GM23338 (cell line): ENCODE data around the gene TMEM165. TPM values are rescaled to one million over a fixed set of nuclear protein-coding genes. Genes with fewer than 3 reads are reported as not detected.

ENCODE experiments used
- ATAC-seq: fragments of 200-7000 bp; cut with Tn5 transposase; 3 replicates; pipeline ENCODE4 v1.9.1; 2020
- DNase-seq: peaks from one replicate; pipeline ENCODE4 v3.0.0-alpha.2; 2015; ENCODE audit warnings: low spot score
- H2AFZ ChIP-seq: fragments of 200-600 bp; sonication (generic); 2 replicates; pipeline ENCODE4 v1.8.0; 2016; ENCODE audit warnings: antibody characterized with exemption, mild to moderate bottlenecking, moderate library complexity
- H3F3A ChIP-seq: fragments of 200-600 bp; sonication (generic); replicated peaks from 2 replicates; pipeline ENCODE4 v1.8.0; 2017; ENCODE audit warnings: antibody characterized with exemption, mixed run types, low read depth
- H3K27ac ChIP-seq: fragments of 200-600 bp; sonication (generic); 2 replicates; pipeline ENCODE4 v1.6.1; 2016; ENCODE audit warnings: low read depth
- H3K27me3 ChIP-seq: fragments of 200-600 bp; sonication (generic); 2 replicates; pipeline ENCODE4 v1.8.0; 2016; ENCODE audit warnings: mild to moderate bottlenecking, mixed run types, moderate library complexity; ENCODE audit not compliant: insufficient read depth
- H3K36me3 ChIP-seq: fragments of 200-600 bp; sonication (generic); 2 replicates; pipeline ENCODE4 v1.8.0; 2016; ENCODE audit warnings: mild to moderate bottlenecking; ENCODE audit not compliant: insufficient read depth
- H3K4me1 ChIP-seq: fragments of 200-600 bp; sonication (generic); 2 replicates; pipeline ENCODE4 v1.8.0; 2016; ENCODE audit warnings: mild to moderate bottlenecking, moderate library complexity; ENCODE audit not compliant: insufficient read depth
- H3K4me2 ChIP-seq: fragments of 200-600 bp; sonication (generic); 2 replicates; pipeline ENCODE4 v1.7.1; 2017; ENCODE audit warnings: mixed run types
- H3K4me3 ChIP-seq: fragments of 200-600 bp; sonication (generic); 2 replicates; pipeline ENCODE4 v1.6.1; 2016; ENCODE audit warnings: mixed run types
- H3K79me2 ChIP-seq: fragments of 200-600 bp; sonication (generic); replicated peaks from 2 replicates; pipeline ENCODE4 v1.8.0; 2017; ENCODE audit warnings: mild to moderate bottlenecking; ENCODE audit not compliant: insufficient read depth
- H3K9me2 ChIP-seq: fragments of 200-600 bp; sonication (generic); 2 replicates; pipeline ENCODE4 v1.8.0; 2017; ENCODE audit not compliant: insufficient read depth
- H4K20me1 ChIP-seq: fragments of 200-600 bp; sonication (generic); replicated peaks from 2 replicates; pipeline ENCODE4 v1.8.0; 2017; ENCODE audit warnings: mild to moderate bottlenecking; ENCODE audit not compliant: insufficient read depth
- H3K27ac Mint-ChIP-seq: 2 replicates; pipeline ENCODE4 v1.8.0; 2020; ENCODE audit warnings: inconsistent platforms, mild to moderate bottlenecking, moderate library complexity, mixed read lengths
- H3K27me3 Mint-ChIP-seq: 3 replicates; pipeline ENCODE4 v1.8.0; 2022; ENCODE audit warnings: low read depth, mild to moderate bottlenecking, moderate library complexity, mixed read lengths, inconsistent platforms; ENCODE audit not compliant: insufficient read depth, poor library complexity
- H3K36me3 Mint-ChIP-seq: 3 replicates; pipeline ENCODE4 v1.8.0; 2021; ENCODE audit warnings: low read depth, mild to moderate bottlenecking, inconsistent platforms, moderate library complexity, mixed read lengths
- H3K4me1 Mint-ChIP-seq: 3 replicates; pipeline ENCODE4 v1.8.0; 2020; ENCODE audit warnings: mild to moderate bottlenecking, inconsistent platforms, mixed read lengths
- H3K4me3 Mint-ChIP-seq: 3 replicates; pipeline ENCODE4 v1.8.0; 2021; ENCODE audit warnings: moderate library complexity, mild to moderate bottlenecking, inconsistent platforms, mixed read lengths
- H3K9me3 Mint-ChIP-seq: 3 replicates; pipeline ENCODE4 v1.8.0; 2020; ENCODE audit warnings: moderate library complexity, mild to moderate bottlenecking, inconsistent platforms, mixed read lengths
- POLR2AphosphoS5 ChIP-seq: IDR thresholded peaks from 2 replicates; pipeline ENCODE4 v1.6.1; 2016; ENCODE audit warnings: antibody characterized with exemption, low read depth
- ZNF331 ChIP-seq: fragments of 250-450 bp; sonication (Bioruptor Pico); IDR thresholded peaks from 2 replicates; pipeline ENCODE4 v1.5.0; 2020; ENCODE audit warnings: low read depth, mild to moderate bottlenecking, moderate library complexity
- polyA plus RNA-seq: library from polyadenylated mRNA; unstranded; fragments of >200 nt; fragmentation: Nextera tagmentation; extraction: Ambion mirVana; gene quantifications from 2 replicates; pipeline ENCODE4 v1.2.1, GENCODE V29; 2016
- total RNA-seq: library from RNA; depleted of rRNA; stranded (reverse); fragments of >200 nt; shearing (Covaris generic); gene quantifications from 2 replicates; pipeline ENCODE4 v1.2.3, GENCODE V29; 2014
- TF ChIP-seq, protein P1 (sequence below): fragments of 250-450 bp; sonication (Bioruptor Pico); IDR thresholded peaks from 2 replicates; pipeline ENCODE4 v1.5.0; 2020; ENCODE audit warnings: mild to moderate bottlenecking, moderate library complexity
- TF ChIP-seq, protein P2 (sequence below): IDR thresholded peaks from one replicate; pipeline ENCODE4 v1.6.1; 2018; ENCODE audit warnings: antibody characterized with exemption; ENCODE audit not compliant: unreplicated experiment
- TF ChIP-seq, protein P3 (sequence below): IDR thresholded peaks from 2 replicates; pipeline ENCODE4 v1.6.1; 2016; ENCODE audit warnings: antibody characterized with exemption

TMEM165 gene
- total and polyA plus RNA-seq, 2 experiments from 2014 or later: 125 to 171 TPM

DNA sequence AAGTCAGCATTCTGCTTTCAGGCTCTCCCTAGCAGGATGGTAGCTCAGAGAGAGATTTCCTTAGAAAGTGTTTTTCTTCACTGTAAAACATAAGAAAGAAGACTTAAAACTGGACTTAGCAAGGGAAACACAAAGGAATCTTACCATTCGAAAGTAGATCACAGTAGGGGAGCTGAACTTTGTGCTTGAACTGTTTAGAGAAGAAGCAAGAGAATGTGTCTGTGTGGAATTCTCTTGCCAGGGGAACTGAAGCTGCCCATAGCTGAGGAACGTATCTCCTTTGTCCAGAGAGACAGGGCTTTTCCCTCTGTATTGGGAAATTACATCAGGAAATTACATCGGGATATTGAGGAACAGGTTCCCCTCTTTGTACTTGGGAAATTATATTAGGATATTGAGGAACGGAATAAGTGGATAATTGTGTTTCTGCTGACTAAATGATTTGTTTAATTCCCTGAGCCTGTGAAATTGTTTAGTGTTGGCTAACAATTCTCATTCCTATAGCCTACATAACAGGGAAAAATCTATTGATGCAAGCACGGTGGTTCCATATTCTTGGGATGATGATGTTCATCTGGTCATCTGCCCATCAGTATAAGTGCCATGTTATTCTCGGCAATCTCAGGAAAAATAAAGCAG lies 28.6 kb upstream of the TMEM165 start (continued):
- TF ChIP-seq, protein P1, sequence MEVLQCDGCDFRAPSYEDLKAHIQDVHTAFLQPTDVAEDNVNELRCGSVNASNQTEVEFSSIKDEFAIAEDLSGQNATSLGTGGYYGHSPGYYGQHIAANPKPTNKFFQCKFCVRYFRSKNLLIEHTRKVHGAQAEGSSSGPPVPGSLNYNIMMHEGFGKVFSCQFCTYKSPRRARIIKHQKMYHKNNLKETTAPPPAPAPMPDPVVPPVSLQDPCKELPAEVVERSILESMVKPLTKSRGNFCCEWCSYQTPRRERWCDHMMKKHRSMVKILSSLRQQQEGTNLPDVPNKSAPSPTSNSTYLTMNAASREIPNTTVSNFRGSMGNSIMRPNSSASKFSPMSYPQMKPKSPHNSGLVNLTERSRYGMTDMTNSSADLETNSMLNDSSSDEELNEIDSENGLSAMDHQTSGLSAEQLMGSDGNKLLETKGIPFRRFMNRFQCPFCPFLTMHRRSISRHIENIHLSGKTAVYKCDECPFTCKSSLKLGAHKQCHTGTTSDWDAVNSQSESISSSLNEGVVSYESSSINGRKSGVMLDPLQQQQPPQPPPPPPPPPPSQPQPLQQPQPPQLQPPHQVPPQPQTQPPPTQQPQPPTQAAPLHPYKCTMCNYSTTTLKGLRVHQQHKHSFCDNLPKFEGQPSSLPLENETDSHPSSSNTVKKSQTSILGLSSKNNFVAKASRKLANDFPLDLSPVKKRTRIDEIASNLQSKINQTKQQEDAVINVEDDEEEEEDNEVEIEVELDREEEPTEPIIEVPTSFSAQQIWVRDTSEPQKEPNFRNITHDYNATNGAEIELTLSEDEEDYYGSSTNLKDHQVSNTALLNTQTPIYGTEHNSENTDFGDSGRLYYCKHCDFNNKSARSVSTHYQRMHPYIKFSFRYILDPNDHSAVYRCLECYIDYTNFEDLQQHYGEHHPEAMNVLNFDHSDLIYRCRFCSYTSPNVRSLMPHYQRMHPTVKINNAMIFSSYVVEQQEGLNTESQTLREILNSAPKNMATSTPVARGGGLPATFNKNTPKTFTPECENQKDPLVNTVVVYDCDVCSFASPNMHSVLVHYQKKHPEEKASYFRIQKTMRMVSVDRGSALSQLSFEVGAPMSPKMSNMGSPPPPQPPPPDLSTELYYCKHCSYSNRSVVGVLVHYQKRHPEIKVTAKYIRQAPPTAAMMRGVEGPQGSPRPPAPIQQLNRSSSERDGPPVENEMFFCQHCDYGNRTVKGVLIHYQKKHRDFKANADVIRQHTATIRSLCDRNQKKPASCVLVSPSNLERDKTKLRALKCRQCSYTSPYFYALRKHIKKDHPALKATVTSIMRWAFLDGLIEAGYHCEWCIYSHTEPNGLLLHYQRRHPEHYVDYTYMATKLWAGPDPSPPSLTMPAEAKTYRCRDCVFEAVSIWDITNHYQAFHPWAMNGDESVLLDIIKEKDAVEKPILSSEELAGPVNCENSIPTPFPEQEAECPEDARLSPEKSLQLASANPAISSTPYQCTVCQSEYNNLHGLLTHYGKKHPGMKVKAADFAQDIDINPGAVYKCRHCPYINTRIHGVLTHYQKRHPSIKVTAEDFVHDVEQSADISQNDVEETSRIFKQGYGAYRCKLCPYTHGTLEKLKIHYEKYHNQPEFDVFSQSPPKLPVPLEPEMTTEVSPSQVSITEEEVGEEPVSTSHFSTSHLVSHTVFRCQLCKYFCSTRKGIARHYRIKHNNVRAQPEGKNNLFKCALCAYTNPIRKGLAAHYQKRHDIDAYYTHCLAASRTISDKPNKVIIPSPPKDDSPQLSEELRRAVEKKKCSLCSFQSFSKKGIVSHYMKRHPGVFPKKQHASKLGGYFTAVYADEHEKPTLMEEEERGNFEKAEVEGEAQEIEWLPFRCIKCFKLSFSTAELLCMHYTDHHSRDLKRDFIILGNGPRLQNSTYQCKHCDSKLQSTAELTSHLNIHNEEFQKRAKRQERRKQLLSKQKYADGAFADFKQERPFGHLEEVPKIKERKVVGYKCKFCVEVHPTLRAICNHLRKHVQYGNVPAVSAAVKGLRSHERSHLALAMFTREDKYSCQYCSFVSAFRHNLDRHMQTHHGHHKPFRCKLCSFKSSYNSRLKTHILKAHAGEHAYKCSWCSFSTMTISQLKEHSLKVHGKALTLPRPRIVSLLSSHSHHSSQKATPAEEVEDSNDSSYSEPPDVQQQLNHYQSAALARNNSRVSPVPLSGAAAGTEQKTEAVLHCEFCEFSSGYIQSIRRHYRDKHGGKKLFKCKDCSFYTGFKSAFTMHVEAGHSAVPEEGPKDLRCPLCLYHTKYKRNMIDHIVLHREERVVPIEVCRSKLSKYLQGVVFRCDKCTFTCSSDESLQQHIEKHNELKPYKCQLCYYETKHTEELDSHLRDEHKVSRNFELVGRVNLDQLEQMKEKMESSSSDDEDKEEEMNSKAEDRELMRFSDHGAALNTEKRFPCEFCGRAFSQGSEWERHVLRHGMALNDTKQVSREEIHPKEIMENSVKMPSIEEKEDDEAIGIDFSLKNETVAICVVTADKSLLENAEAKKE (CRISPR knock-in tag): no peak

DNA sequence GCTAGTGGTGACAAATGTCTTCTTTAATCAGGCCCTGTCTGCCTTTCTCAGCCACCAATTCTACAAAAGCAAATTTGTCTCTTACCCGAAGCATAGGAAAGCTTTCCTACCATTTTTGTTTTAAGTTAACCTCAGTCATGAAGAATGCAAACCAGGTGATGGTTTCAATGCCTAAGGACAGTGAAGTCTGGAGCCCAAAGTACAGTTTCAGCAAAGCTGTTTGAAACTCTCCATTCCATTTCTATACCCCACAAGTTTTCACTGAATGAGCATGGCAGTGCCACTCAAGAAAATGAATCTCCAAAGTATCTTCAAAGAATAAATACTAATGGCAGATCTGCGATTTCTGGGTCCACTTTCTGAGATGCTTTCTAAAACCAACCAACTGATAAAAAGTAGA lies 25.8 kb upstream of the TMEM165 start:
- Histone ChIP-seq H2AFZ (no peak overlapping the region), H3K27me3 (no peaks in the 10 kb centered on the region), H3K4me1 (peaks cover 20% of the 10 kb centered on the region), H3K27ac (no peak overlapping the region), H4K20me1 (no peaks in the 10 kb centered on the region), H3K4me3 (no peak overlapping the region), H3K4me2 (no peak overlapping the region), H3K9me2 (no peaks in the 10 kb centered on the region), H3K36me3 (no peaks in the 10 kb centered on the region), H3F3A (0 out of 2 replicates have a peak, but pooled peaks cover 3% of the 10 kb centered on the region), H3K79me2 (no peaks in the 10 kb centered on the region)
- no peak overlapping the region for H3K4me3 Mint-ChIP-seq
- H3K4me1 Mint-ChIP-seq: peaks cover 23% of the 10 kb centered on the region
- ATAC-seq (no peak), DNase-seq (no peak)
- H3K27me3 Mint-ChIP-seq: peaks cover 4% of the 10 kb centered on the region
- H3K9me3 Mint-ChIP-seq: no peaks in the 10 kb centered on the region
- H3K27ac Mint-ChIP-seq: no peak overlapping the region
- peaks cover 32% of the 10 kb centered on the region for H3K36me3 Mint-ChIP-seq
- TF ChIP-seq POLR2AphosphoS5 (no peak), ZNF331 (CRISPR knock-in tag) (no peak)
- TF ChIP-seq, protein P2, sequence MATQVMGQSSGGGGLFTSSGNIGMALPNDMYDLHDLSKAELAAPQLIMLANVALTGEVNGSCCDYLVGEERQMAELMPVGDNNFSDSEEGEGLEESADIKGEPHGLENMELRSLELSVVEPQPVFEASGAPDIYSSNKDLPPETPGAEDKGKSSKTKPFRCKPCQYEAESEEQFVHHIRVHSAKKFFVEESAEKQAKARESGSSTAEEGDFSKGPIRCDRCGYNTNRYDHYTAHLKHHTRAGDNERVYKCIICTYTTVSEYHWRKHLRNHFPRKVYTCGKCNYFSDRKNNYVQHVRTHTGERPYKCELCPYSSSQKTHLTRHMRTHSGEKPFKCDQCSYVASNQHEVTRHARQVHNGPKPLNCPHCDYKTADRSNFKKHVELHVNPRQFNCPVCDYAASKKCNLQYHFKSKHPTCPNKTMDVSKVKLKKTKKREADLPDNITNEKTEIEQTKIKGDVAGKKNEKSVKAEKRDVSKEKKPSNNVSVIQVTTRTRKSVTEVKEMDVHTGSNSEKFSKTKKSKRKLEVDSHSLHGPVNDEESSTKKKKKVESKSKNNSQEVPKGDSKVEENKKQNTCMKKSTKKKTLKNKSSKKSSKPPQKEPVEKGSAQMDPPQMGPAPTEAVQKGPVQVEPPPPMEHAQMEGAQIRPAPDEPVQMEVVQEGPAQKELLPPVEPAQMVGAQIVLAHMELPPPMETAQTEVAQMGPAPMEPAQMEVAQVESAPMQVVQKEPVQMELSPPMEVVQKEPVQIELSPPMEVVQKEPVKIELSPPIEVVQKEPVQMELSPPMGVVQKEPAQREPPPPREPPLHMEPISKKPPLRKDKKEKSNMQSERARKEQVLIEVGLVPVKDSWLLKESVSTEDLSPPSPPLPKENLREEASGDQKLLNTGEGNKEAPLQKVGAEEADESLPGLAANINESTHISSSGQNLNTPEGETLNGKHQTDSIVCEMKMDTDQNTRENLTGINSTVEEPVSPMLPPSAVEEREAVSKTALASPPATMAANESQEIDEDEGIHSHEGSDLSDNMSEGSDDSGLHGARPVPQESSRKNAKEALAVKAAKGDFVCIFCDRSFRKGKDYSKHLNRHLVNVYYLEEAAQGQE: no peak
- TF ChIP-seq, protein P3, sequence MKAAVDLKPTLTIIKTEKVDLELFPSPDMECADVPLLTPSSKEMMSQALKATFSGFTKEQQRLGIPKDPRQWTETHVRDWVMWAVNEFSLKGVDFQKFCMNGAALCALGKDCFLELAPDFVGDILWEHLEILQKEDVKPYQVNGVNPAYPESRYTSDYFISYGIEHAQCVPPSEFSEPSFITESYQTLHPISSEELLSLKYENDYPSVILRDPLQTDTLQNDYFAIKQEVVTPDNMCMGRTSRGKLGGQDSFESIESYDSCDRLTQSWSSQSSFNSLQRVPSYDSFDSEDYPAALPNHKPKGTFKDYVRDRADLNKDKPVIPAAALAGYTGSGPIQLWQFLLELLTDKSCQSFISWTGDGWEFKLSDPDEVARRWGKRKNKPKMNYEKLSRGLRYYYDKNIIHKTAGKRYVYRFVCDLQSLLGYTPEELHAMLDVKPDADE: no peak
